Stomach smooth muscle (tissue), 2 donors: ENCODE measurements around the gene KIAA1755.
"Not testable (repeated sequence)": the region's sequence is repeated elsewhere in the genome, so short reads cannot be mapped to it uniquely, and the experiment has no call there.

Experiments used
- H3K27ac ChIP-seq: one replicate; pipeline ENCODE4 v1.7.0; 2013; ENCODE audit warnings: mild to moderate bottlenecking, low read length, inconsistent platforms
- H3K27me3 ChIP-seq, 2 donors: one replicate each; pipeline ENCODE4 v1.7.0; 2013; ENCODE audit warnings: low read length in 2 of 2; ENCODE audit not compliant: insufficient read depth in 2 of 2, control insufficient read depth in 1 of 2
- H3K36me3 ChIP-seq, 2 donors: one replicate each; pipeline ENCODE4 v1.7.0; 2013; ENCODE audit warnings: low read length in 2 of 2; ENCODE audit not compliant: control insufficient read depth in 2 of 2, insufficient read depth in 2 of 2
- H3K4me1 ChIP-seq: one replicate; pipeline ENCODE4 v1.7.0; 2013; ENCODE audit warnings: low read length; ENCODE audit not compliant: control insufficient read depth, insufficient read depth
- H3K4me3 ChIP-seq, 2 donors: one replicate each; pipeline ENCODE4 v1.7.0; 2013; ENCODE audit warnings: low read length in 2 of 2
- H3K9ac ChIP-seq, 2 donors: one replicate each; pipeline ENCODE4 v1.7.0; 2013; ENCODE audit warnings: low read length in 2 of 2, mild to moderate bottlenecking in 1 of 2
- H3K9me3 ChIP-seq, 2 donors: one replicate each; pipeline ENCODE4 v1.7.0; 2013; ENCODE audit warnings: low read length in 2 of 2; ENCODE audit not compliant: control insufficient read depth in 2 of 2
- donor health status: healthy.
- donor health status: Pancreatic carcinoma.

KIAA1755 gene

GRCh38 chr20:38251441-38251840 lies 9.1 kb downstream of the KIAA1755 start:
- H3K36me3 ChIP-seq, H3K9me3 ChIP-seq, H3K27ac ChIP-seq, H3K9ac ChIP-seq, H3K27me3 ChIP-seq, H3K4me3 ChIP-seq: not testable (repeated sequence)
- peaks cover 23% of the 10 kb centered on the region for H3K4me1 ChIP-seq

- Histone ChIP-seq H3K27ac (no peak overlapping the region), H3K9me3 (no peaks in the 10 kb centered on the region), H3K4me3 (no peak overlapping the region), H3K36me3 (no peaks in the 10 kb centered on the region), H3K4me1 (peaks cover 31% of the 10 kb centered on the region), H3K9ac (no peak overlapping the region), H3K27me3 (no peaks in the 10 kb centered on the region)
These were observed 9.9 kb downstream of the KIAA1755 start for GRCh38 chr20:38250609-38251008.

GRCh38 chr20:38249536-38250310 lies 10.8 kb downstream of the KIAA1755 start:
- Histone ChIP-seq H3K27me3 (no peaks in the 10 kb centered on the region), H3K27ac (no peak overlapping the region), H3K4me1 (peaks cover 33% of the 10 kb centered on the region), H3K9ac (no peak overlapping the region), H3K4me3 (no peak overlapping the region), H3K36me3 (no peaks in the 10 kb centered on the region), H3K9me3 (no peaks in the 10 kb centered on the region)

GRCh38 chr20:38248133-38248532 lies 12.4 kb downstream of the KIAA1755 start:
- Histone ChIP-seq H3K36me3 (no peaks in the 10 kb centered on the region), H3K27ac (no peak overlapping the region), H3K9ac (no peak overlapping the region), H3K4me3 (no peak overlapping the region), H3K9me3 (peaks cover 0 to 1% of the 10 kb centered on the region in 2 donors), H3K4me1 (peaks cover 28% of the 10 kb centered on the region), H3K27me3 (no peaks in the 10 kb centered on the region)

DNA sequence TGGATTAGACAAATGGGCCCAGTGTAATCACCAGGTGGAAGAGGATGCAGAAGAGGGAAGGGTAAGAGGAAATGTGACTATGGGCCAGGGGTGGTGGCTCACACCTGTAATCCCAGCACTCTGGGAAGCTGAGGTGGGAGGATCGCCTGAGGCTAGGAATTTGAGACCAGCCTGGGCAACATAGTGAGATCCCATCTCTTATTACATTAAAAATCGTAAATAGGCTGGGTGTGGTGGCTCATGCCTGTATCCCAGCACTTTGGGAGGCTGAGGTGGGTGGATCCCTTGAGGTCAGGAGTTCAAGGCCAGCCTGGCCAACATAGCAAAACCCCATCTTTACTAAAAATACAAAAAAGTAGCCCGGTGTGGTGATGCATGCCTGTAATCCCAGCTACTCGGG lies 12.8 kb downstream of the KIAA1755 start:
- H3K9ac ChIP-seq, H3K4me3 ChIP-seq, H3K36me3 ChIP-seq, H3K27ac ChIP-seq, H3K27me3 ChIP-seq, H3K9me3 ChIP-seq: not testable (repeated sequence)
- peaks cover 24% of the 10 kb centered on the region for H3K4me1 ChIP-seq

GRCh38 chr20:38247166-38247509 lies 13.4 kb downstream of the KIAA1755 start:
- no peaks in the 10 kb centered on the region for H3K27me3 ChIP-seq
- H3K36me3 ChIP-seq, result no peaks in the 10 kb centered on the region
- no peak overlapping the region for H3K27ac ChIP-seq
- H3K4me3 ChIP-seq, result no peak overlapping the region
- H3K9ac ChIP-seq, result no peak overlapping the region
- peaks cover 19% of the 10 kb centered on the region for H3K4me1 ChIP-seq
- peaks cover 4 to 8% of the 10 kb centered on the region in 2 donors for H3K9me3 ChIP-seq

GRCh38 chr20:38246357-38247165 lies 14.0 kb downstream of the KIAA1755 start:
- peaks cover 18% of the 10 kb centered on the region for H3K4me1 ChIP-seq
- no peak overlapping the region for H3K27ac ChIP-seq
- H3K9ac ChIP-seq, result no peak overlapping the region

GRCh38 chr20:38245753-38246152 lies 14.8 kb downstream of the KIAA1755 start:
- Histone ChIP-seq H3K27ac (no peak overlapping the region), H3K4me1 (peaks cover 18% of the 10 kb centered on the region), H3K4me3 (no peak overlapping the region), H3K9ac (no peak overlapping the region), H3K36me3 (no peaks in the 10 kb centered on the region), H3K9me3 (peaks cover 8 to 11% of the 10 kb centered on the region in 2 donors), H3K27me3 (no peaks in the 10 kb centered on the region)

More at GRCh38 chr20:38246357-38247165, 14.0 kb downstream of the KIAA1755 start:
- Histone ChIP-seq H3K27me3 (no peaks in the 10 kb centered on the region), H3K4me3 (no peak overlapping the region), H3K9me3 (peaks cover 8 to 10% of the 10 kb centered on the region in 2 donors), H3K36me3 (no peaks in the 10 kb centered on the region)

GRCh38 chr20:38243709-38244020 lies 16.9 kb downstream of the KIAA1755 start:
- H3K9ac ChIP-seq, result no peak overlapping the region

DNA sequence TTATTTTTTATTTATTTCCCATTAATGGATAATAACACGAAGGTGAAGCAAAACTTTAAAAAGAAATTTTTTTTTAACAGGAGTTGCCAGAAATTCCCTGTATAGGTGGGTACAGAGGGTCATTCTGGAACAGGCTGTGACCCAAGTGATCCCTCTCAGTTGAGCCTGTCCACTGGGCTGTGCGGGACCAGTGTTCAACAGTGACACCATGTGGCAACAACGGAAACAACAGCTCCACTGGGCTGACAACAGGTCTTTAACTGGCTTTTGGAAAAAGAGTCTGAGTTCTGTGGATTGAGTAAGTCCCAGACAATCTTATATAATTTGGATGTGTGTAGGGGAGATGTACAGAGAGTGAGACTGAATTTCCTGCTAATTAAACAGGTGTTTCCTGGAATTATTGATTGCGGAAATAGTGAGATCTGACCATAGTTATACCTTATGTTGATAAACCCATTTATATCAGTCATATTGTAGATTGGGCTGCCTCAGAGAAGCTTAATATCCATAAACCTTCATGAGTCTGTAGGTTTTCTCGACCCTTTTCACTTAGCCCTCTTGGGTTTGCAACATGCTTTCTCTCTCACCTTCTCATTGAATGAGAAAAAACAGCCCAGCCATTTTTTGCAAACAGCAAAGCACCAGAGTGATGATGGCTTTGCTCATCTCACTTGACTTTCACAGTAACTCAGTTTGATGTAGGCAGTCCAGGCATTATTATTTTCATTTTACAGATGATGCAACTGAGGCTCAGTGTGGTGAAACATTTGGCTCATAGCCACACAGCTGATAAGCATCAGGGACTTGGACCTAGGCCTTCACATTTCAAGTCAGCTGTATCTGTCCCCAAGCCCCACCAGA lies 17.5 kb downstream of the KIAA1755 start:
- H3K36me3 ChIP-seq, result no peaks in the 10 kb centered on the region
- H3K4me3 ChIP-seq, result no peak overlapping the region
- no peak overlapping the region for H3K9ac ChIP-seq
- peaks cover 0 to 2% of the 10 kb centered on the region in 2 donors for H3K27me3 ChIP-seq
- peaks cover 18% of the 10 kb centered on the region for H3K4me1 ChIP-seq
- H3K27ac ChIP-seq, result no peak overlapping the region
- H3K9me3 ChIP-seq, result peaks cover 8 to 11% of the 10 kb centered on the region in 2 donors

More at GRCh38 chr20:38243709-38244020, 16.9 kb downstream of the KIAA1755 start:
- peaks cover 18% of the 10 kb centered on the region for H3K4me1 ChIP-seq
- peaks cover 0 to 2% of the 10 kb centered on the region in 2 donors for H3K27me3 ChIP-seq
- H3K27ac ChIP-seq, result no peak overlapping the region
- no peaks in the 10 kb centered on the region for H3K36me3 ChIP-seq
- peaks cover 8 to 11% of the 10 kb centered on the region in 2 donors for H3K9me3 ChIP-seq
- H3K4me3 ChIP-seq, result no peak overlapping the region
